Left hindlimb (tissue), 1 donor: ENCODE data around the gene LAMTOR4.
A peak's percentile ranks its signal among the peaks of the same experiment; 100 is the strongest.

ENCODE experiments used
- DNase-seq: peaks from one replicate; pipeline ENCODE4 v3.0.0-alpha.2; 2018

LAMTOR4 gene

DNA sequence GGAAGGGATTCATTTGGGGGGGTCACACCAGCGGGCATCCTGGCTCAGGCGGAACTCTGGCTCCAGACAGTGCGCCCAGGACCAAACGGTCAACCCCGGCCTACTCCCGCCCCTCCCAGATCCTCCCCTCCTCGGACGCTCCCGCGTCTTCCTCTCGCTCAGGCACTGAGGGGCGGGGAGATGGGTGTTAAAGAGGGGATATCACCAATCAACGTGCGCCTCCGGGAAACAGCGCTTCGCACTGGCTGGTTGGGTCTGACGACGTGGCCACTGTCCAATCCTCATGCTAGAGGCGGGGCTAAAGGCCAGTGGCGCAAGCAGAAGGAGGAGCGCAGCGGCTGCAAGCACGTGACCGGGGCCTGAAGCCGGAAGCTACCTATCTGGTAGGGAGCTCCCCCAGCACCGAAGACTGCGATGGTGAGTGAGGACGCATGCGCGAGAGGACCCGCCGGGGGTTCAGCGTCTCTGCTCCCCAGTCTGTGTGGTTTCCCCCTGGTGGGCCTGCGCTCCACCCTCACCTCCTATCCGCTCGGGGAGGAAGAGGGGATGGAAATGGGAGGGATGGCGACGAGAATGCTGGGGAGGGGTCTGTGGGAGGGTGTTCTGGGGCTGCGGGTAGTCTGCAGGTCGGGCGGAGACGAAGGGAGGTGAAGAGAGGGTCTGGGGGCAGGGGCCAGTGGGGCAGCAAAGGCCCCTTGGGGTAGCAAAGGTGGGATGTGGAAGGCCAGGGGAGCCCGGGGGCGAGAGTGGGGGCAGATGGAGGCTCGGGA is at the start of gene LAMTOR4:
LAMTOR4 (plus strand) TSS at position 360 of the 770 bp plus-strand sequence; CDS start at position 415, 55 bp downstream.
- DNase-seq, result peak; percentile 99

DNA sequence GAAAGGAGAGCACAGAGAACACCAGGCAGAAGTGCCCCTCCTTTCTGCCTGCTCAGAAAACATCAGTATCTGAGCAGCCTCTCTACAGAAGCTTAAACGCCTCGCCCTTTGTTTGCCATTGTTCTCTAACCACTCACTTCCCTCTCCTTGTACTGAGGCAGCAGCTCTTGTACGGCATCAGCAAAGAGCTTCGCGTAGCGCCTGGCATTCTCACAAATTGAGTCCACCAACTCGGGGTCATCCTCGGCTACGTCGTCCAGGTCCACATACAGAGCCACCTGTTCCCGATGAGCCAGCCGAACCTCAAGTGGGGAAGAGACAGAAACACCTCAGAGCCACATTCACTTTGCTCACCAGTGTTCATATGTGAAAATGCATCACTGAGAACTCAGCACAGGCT is 49.3 kb upstream of the LAMTOR4 start:
- no peak for DNase-seq

DNA sequence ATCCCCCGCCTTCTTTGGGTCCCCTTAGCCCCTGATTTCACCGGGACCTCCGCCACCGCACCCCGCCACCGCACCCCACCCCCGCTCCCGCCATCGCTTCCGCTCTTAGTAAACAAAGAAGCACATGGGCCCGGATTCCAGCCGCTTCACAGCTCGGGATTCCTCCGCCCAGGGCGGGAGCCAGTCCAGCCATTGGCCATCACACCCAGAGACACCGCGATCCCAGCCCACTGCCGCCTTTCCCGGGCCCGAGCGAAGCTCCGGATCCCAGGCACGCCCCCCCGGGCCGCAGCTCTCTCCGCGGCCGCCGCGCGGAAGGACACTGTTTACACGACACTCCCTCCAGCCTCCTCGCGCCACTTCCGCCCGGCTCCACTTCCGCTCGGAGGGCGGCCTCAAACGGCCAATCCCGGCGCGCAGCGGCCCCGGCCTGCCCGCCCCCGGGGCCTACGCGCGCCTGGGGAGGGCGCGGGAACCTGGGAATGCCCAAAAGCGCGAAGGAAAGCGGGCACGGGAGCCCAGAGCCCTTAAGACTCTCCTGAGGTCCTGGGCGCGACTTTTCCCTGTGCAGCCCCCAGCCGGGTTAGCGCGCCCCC is 48.2 kb upstream of the LAMTOR4 start:
- peak; percentile 96 for DNase-seq

DNA sequence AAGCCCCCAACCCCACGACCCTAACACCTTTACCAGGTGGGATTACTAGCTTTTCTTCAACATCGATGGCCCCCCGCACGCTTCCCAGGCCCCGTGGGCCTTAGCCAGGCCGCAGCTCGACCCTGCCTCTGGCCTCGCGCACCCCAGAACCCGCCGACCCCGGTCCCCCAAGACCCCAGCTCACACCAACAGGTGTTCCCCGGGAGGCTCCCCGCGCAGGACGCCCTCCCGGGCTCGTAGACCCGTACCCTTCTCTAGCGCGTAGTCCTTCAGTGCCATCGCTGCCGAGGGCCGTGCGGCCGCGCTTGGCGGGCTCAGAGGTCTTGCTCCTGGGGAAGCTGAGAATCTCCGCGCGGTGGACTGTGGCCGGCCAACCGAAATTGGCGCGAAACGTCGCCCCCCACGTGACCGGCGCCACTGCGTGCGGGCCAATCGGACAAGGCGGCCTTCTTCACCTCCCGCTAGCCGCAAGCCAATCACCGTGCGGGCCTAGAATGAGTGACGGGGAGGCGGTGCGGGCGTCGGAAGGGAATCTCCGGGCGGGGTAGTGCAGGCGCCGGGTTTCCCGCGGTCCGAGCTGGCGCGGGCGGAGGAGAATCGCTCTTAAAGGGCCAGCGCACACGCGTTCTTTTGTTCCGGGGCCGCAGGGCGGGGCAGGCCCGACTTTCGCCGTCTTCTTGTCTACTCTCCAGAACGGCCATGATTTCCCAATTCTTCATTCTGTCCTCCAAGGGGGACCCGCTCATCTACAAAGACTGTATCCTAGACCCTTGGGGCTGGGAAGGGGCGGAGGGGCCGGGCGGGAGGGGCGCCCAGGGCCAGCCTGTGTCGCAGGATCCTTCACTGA is 47.5 kb upstream of the LAMTOR4 start, which contains the start of the genes AP4M1 and MCM7:
AP4M1 (plus strand) TSS at position 628 of the 847 bp plus-strand sequence; CDS start at position 700, 72 bp downstream.
MCM7 (minus strand) TSS at position 382 of the 847 bp plus-strand sequence; CDS start at position 279, 103 bp downstream.
- peak; percentile 99 for DNase-seq

DNA sequence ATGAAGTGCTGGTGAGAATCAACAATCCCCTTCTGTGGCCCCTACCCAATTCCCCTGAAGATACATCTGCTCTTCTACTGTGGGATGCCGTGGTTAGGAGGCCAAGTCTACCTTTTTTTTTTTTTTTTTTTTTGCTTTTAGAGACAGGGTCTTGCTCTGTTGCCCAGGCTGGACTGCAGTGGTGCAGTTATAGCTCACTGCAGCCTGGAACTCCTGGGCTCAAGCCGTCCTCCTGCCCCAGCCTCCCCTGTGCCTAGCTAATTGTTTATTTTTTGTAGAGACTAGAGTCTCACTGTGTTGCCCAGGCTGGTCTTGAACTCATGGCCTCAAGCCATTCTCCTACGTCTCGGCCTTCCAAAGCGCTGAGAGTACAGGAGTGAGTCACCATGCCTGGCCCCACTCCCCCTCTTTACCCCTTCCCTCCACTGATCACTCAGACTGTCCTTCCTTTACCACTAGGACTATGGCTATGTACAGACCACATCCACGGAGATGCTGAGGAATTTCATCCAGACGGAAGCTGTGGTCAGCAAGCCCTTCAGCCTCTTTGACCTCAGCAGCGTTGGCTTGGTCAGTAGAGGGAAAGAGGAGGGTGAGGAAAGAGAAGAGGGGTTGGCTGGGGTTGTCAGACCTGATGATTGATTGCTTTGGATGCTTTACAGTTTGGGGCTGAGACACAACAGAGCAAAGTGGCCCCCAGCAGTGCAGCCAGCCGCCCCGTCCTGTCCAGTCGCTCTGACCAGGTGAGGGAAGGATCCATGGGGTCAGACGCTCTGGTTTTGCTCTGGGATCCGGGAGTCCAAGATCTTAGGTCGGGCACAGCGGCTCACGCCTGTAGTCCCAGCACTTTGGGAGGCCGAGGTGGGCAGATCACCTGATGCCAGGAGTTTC is 45.5 kb upstream of the LAMTOR4 start:
- no peak for DNase-seq

DNA sequence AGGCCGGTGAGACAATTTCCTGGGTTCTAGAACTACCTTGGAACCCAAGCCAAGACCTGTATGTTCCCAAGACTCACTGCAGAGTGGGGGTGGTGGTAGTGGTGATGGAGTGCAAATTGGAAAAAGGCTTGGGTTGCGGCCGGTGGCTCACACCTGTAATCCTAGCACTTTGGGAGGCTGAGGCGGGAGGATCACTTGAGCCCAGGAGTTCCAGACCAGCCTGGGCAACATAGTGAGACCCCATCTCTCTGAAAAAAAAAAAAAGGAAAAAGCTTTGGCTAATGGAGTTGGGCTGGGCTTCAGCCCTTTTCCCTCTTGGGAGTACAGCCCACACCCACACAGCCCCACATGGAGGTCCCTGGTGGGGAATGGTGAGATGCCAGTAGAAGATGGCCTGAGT is 43.2 kb upstream of the LAMTOR4 start:
- no peak for DNase-seq

DNA sequence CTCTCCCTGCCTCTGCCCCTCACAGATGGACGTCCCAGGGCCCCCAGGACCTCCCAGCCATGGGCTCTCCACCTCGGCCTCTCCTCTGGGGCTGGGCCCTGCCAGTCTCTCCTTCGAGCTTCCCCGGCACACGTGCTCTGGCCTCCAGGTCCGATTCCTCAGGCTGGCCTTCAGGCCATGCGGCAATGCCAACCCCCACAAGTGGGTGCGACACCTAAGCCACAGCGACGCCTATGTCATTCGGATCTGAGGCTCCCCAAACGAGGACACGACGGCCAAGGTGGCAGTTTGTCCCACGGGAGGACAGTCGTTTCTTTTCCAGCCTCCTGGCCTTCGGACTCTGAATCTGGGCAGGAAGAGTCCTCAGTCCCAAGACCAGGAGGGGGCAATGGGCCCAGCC is 42.1 kb upstream of the LAMTOR4 start:
- no peak for DNase-seq

DNA sequence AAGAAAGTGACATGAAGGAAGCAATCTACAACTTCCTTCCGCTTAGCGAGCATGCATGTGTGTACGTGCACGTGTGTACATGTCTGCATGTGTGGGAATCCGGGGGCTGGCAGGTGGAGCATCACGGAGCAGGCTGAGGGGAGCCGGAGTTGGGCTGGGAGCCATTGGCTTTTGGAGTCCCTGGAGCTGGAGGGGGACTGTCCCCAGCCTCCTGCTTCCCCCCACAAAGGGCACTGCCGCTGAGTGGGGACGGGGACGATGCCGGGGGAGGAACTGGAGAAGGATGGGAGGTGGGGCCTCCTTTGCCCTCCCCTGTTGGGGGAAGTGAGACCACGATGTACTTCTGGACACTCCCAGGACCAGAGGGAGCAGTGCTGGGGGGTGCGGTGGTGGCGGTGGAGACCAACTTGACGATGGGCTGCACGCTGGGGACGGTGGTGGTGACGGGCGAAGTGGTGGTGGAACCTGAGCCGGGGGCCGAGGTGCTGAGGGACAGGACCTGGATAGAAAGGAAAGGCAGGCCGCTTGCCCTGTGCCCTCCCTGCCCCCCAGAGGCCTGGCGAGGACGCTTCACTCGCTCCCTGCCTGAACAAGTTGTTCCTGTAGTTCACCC is 41.5 kb upstream of the LAMTOR4 start:
- no peak for DNase-seq

DNA sequence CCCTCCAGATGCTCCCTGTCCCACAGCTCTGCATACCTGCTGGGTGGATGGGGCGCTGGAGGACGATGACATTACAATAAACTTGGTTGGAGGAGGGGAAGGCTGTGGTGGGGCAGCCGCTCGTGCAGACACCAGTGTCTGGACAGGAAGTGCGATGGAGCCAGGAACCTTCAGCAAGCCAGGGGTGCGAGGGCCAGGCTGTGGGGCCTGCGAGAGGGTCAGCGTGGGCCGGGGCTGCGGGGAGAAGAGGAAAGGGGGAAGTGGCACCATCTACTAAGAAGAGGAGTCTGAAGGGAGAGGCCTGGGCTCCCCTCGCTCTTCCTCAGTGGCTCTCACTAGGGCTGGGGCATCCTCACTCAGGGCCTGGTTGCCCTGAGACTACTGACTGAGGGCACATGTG is 40.8 kb upstream of the LAMTOR4 start:
- DNase-seq, result no peak

DNA sequence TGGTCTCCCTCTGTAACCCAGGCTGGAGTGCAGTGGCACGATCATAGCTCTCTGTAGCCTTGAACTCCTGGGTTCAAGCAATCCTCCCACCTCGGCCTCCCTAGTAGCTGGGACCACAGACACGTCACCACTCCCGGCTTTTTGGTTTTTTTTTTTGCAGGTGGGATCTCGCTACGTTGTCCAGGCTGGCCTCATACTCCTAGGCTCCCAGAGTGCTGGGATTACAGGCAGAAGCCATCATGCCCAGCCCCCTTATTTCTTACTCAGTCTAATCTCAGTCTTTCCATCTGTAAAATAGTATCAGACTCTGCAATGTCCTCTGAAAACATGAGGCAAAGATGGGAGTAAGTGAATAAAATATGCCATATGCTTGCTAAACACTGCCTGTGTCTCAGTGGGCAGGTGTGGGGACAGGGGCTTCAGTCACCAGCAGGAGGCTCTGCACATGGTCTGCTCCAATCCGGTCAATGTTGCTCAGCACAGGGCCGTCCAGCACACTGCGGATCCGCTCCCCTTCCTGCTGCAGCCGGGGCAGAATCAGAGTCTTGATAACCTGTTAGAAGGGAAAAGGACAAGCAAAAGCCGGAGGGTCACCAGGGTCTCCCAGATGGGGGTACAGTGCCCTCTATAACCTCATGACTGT is 39.1 kb upstream of the LAMTOR4 start:
- no peak for DNase-seq

DNA sequence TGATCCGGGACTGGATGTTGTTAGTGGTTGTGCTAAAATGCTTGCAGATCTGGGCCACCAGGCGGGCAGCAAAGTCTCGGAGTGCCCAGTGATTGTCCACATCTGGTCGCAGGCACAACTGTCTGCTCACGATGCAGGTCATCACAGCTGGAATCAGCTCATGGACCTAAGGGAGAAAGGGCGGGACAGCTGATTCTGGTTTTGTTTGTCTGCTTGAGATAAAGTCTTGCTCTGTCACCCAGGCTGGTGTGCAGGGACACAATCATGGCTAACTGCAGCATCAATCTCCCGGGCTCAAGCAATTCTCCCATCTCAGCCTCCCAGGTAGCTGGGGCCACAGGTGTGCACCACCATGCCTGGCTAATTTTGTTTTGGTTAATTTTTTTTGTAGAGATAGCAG is 37.6 kb upstream of the LAMTOR4 start:
- DNase-seq, result no peak

DNA sequence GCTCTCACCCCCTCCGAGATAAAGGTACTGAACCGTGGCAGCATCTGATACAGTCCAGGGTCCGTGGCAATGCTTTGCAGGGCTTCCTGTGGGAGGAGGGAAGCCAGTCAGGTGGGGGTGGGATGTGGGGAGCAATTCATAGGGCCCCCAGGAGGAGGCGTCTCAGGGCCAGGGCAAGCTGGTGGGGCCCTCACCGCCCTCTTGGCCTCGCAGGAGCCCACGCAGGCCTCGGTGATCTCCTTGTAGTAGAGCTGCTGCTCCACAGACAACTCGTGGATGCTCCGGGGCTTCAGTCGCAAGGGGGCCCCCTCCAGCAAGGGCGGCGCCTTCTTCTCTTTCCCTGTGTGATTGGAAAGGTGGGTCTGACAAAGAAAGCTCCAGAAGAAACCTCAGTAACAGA is 36.8 kb upstream of the LAMTOR4 start:
- DNase-seq, result no peak

DNA sequence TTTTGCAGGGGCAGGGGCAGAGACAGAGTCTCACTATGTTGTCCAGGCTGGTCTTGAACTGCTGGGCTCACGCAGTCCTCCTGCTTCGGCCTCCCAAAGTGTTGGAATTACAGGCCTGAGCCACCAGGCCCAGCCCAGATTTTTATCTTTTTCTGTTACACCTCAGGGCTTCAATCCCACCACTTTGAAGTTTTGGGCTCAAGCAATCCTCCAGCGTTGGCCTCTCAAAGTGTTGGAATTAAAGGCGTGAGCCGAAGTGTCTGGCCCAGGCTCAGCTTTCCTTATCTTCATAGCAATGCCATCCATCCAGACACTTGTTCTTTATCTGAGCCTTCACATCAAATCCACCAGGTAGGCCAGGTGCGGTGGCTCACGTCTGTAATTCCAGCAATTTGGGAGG is 33.7 kb upstream of the LAMTOR4 start:
- no peak for DNase-seq

DNA sequence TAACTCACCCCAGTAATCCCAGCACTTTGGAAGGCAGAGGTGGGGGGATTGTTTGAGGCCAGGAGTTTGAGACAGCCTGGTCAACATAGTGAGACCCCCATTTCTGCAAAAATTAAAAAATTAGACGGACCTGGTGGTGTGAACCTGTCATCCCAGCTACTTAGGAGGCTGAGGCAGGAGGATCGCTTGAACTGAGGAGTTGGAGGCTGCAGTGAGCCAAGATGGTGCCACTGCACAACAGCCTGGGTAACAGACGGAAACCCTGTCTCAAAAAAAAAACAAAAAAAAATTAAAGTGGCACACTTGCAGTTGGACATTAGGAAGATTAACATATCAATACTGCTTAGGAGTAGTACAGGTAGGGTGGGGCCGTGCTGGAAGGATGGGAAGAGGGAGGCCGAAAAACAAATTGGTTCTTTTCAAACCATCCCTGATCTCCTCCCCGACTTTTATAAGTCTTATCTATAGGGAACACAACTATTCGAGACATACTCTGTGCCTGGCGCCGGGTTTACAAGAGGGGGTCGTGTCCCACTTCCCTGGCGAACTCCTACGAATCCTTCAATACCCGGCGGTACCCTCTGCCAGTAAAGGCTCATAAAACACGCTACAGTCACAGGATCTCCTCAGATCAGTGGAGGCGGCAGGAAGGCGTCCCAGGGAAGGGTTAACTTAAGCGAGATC is 30.2 kb upstream of the LAMTOR4 start:
- no peak for DNase-seq

DNA sequence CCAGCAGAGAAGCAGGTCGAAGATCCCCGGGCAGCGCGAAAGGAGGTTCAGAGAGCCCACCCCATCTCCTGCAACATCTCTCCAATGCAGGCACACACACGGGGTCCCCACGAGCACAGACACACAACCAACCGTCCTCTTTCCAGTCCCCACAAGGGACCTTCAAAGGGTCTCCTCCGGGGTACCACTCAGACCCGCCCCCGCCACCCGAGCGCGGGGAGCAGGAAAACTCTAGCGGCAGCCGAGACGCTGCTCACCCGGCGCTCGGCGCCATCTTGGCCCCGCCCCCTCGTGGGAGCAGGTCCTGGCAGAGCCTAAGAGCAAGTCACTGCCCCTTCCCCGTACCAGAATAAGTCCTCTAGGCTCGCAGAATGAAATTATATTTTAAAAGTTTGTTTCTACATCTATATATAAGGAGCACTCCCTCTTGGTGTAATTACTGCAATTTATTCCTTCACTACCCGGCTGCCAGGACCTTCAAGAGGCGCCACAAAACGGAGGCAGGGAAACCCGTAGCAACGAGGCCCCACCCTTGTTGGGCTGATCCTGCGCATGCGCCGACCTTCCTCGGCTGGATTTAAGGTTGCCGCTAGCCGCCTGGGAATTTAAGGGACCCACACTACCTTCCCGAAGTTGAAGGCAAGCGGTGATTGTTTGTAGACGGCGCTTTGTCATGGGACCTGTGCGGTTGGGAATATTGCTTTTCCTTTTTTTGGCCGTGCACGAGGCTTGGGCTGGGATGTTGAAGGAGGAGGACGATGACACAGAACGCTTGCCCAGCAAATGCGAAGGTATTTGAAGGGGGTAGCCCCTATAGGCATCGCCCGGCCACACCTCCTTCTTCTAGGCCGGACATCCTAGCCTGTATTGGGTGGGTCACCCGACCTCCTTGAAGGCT is 29.4 kb upstream of the LAMTOR4 start, which contains the start of the genes CNPY4 and TAF6:
CNPY4 (plus strand) TSS at position 563 of the 898 bp plus-strand sequence; CDS start at position 674, 111 bp downstream.
TAF6 (minus strand) TSS at position 287 of the 898 bp plus-strand sequence. CDS start 5,149 bp downstream, outside the sequence.
- DNase-seq, result peak; percentile 96

DNA sequence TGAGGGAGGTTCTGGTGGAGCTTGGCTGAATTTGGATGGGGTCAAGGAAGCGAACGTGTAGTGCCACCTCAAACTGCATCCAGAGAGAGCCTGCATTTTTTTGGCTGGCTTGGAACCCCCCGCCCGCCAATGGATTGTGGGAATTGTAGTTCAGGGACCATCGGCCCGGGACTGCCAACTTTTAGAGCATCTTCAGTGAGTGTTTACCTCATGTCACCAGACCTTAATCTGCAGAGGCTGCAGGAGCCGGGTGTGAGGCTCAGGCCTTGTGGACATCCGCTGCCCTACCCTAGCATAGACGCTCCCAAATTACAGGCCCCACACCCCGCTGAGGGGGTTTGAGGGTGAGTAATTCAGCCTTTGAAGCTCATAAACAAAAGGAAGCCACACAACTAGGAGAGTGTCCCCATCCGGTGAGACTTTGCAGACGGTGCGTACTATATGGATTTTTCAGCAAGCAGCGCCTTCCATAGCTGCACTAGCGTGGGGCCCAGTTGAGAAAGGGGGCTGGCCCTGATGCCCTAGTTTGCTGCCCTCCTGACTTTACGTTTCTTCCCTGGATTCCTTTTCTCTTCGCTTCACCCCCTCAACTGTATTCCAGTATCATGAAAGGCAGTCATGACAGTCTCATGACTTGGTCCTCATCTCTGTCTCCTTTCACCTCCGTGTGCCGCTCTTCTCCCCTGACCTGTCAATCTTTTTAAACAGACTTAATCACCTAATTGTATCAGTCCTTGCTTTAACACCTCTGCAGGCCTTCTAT is 28.6 kb upstream of the LAMTOR4 start:
- DNase-seq, result peak; percentile 83

DNA sequence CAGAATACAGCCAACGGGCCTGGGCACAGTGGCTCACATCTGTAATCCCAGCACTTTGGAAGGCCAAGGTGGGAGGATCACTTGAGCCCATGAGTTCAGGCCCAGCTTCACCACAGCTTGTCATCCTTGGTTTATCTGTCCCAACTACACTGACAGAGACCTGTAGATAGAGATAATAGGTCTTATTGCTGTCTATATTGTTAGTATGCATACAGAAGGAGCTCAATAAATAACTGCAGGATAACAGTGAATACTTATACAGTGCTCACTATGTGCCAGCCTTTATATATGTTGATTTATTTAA is 28.0 kb upstream of the LAMTOR4 start:
- no peak for DNase-seq

DNA sequence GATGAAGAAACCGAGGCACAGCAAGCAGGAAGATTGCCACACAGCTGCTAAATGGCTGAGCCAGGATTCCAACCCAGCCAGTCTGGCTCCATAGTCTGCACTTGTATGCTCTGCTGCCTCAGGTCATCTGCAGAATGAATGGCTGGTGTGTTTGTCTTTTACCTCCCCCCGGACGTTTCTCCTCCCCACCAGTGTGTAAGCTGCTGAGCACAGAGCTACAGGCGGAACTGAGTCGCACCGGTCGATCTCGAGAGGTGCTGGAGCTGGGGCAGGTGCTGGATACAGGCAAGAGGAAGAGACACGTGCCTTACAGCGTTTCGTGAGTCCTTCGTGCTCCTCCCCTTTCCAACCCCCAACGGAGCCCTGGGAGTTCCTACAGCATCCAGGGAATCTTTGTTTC is 26.7 kb upstream of the LAMTOR4 start:
- DNase-seq, result no peak

DNA sequence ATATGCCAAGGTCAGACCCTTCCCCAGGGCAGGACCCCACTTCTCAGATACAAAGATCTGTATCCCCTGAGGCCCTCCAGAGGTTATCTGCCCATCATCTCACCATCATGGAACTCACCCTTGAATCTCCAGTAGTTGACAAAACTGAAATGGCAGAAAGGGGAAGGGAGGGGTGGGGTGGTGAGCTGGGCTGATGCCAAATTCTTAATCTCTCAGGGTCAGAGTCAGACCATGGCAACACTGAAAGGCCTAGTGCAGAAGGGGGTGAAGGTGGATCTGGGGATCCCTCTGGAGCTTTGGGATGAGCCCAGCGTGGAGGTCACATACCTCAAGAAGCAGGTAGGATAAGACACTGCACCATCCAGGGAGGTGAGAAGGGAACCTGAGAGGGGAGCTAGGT is 26.1 kb upstream of the LAMTOR4 start:
- no peak for DNase-seq
